GM23338 (cell line): ENCODE data around the gene KCNMA1. TPM values are rescaled to one million over a fixed set of nuclear protein-coding genes. Genes with fewer than 3 reads are reported as not detected.

Experiments used
- ATAC-seq: fragments of 200-7000 bp; cut with Tn5 transposase; 3 replicates; pipeline ENCODE4 v1.9.1; 2020
- DNase-seq: peaks from one replicate; pipeline ENCODE4 v3.0.0-alpha.2; 2015; ENCODE audit warnings: low spot score
- H2AFZ ChIP-seq: fragments of 200-600 bp; sonication (generic); 2 replicates; pipeline ENCODE4 v1.8.0; 2016; ENCODE audit warnings: antibody characterized with exemption, mild to moderate bottlenecking, moderate library complexity
- H3F3A ChIP-seq: fragments of 200-600 bp; sonication (generic); replicated peaks from 2 replicates; pipeline ENCODE4 v1.8.0; 2017; ENCODE audit warnings: antibody characterized with exemption, mixed run types, low read depth
- H3K27ac ChIP-seq: fragments of 200-600 bp; sonication (generic); 2 replicates; pipeline ENCODE4 v1.6.1; 2016; ENCODE audit warnings: low read depth
- H3K27me3 ChIP-seq: fragments of 200-600 bp; sonication (generic); 2 replicates; pipeline ENCODE4 v1.8.0; 2016; ENCODE audit warnings: mild to moderate bottlenecking, mixed run types, moderate library complexity; ENCODE audit not compliant: insufficient read depth
- H3K36me3 ChIP-seq: fragments of 200-600 bp; sonication (generic); 2 replicates; pipeline ENCODE4 v1.8.0; 2016; ENCODE audit warnings: mild to moderate bottlenecking; ENCODE audit not compliant: insufficient read depth
- H3K4me1 ChIP-seq: fragments of 200-600 bp; sonication (generic); 2 replicates; pipeline ENCODE4 v1.8.0; 2016; ENCODE audit warnings: mild to moderate bottlenecking, moderate library complexity; ENCODE audit not compliant: insufficient read depth
- H3K4me2 ChIP-seq: fragments of 200-600 bp; sonication (generic); 2 replicates; pipeline ENCODE4 v1.7.1; 2017; ENCODE audit warnings: mixed run types
- H3K4me3 ChIP-seq: fragments of 200-600 bp; sonication (generic); 2 replicates; pipeline ENCODE4 v1.6.1; 2016; ENCODE audit warnings: mixed run types
- H3K79me2 ChIP-seq: fragments of 200-600 bp; sonication (generic); replicated peaks from 2 replicates; pipeline ENCODE4 v1.8.0; 2017; ENCODE audit warnings: mild to moderate bottlenecking; ENCODE audit not compliant: insufficient read depth
- H3K9me2 ChIP-seq: fragments of 200-600 bp; sonication (generic); 2 replicates; pipeline ENCODE4 v1.8.0; 2017; ENCODE audit not compliant: insufficient read depth
- H4K20me1 ChIP-seq: fragments of 200-600 bp; sonication (generic); replicated peaks from 2 replicates; pipeline ENCODE4 v1.8.0; 2017; ENCODE audit warnings: mild to moderate bottlenecking; ENCODE audit not compliant: insufficient read depth
- H3K27ac Mint-ChIP-seq: 2 replicates; pipeline ENCODE4 v1.8.0; 2020; ENCODE audit warnings: inconsistent platforms, mild to moderate bottlenecking, moderate library complexity, mixed read lengths
- H3K27me3 Mint-ChIP-seq: 3 replicates; pipeline ENCODE4 v1.8.0; 2022; ENCODE audit warnings: low read depth, mild to moderate bottlenecking, moderate library complexity, mixed read lengths, inconsistent platforms; ENCODE audit not compliant: insufficient read depth, poor library complexity
- H3K36me3 Mint-ChIP-seq: 3 replicates; pipeline ENCODE4 v1.8.0; 2021; ENCODE audit warnings: low read depth, mild to moderate bottlenecking, inconsistent platforms, moderate library complexity, mixed read lengths
- H3K4me1 Mint-ChIP-seq: 3 replicates; pipeline ENCODE4 v1.8.0; 2020; ENCODE audit warnings: mild to moderate bottlenecking, inconsistent platforms, mixed read lengths
- H3K4me3 Mint-ChIP-seq: 3 replicates; pipeline ENCODE4 v1.8.0; 2021; ENCODE audit warnings: moderate library complexity, mild to moderate bottlenecking, inconsistent platforms, mixed read lengths
- H3K9me3 Mint-ChIP-seq: 3 replicates; pipeline ENCODE4 v1.8.0; 2020; ENCODE audit warnings: moderate library complexity, mild to moderate bottlenecking, inconsistent platforms, mixed read lengths
- CREB1 ChIP-seq: fragments of 250-450 bp; sonication (Bioruptor Pico); IDR thresholded peaks from 2 replicates; pipeline ENCODE4 v1.5.0; 2020; ENCODE audit warnings: low read depth, mild to moderate bottlenecking, moderate library complexity
- CTCF ChIP-seq, 2 experiments: fragments of 200-600 bp in 1 of 2; sonication (generic) in 1 of 2; conservative IDR thresholded peaks; 2 replicates each; pipeline versions ENCODE4 v1.5.1 to v1.6.1; 2016 to 2017; ENCODE audit warnings: antibody characterized with exemption in 2 of 2, low read depth in 2 of 2, mild to moderate bottlenecking in 2 of 2, moderate library complexity in 1 of 2
- NANOG ChIP-seq: IDR thresholded peaks from 2 replicates; pipeline ENCODE4 v1.6.1; 2016; ENCODE audit warnings: antibody characterized with exemption, borderline replicate concordance
- POLR2AphosphoS5 ChIP-seq: IDR thresholded peaks from 2 replicates; pipeline ENCODE4 v1.6.1; 2016; ENCODE audit warnings: antibody characterized with exemption, low read depth
- REST ChIP-seq: IDR thresholded peaks from one replicate; pipeline ENCODE4 v1.6.1; 2018; ENCODE audit warnings: antibody characterized with exemption; ENCODE audit not compliant: unreplicated experiment
- ZNF114 ChIP-seq: fragments of 250-450 bp; sonication (Bioruptor Pico); IDR thresholded peaks from 2 replicates; pipeline ENCODE4 v1.5.0; 2020; ENCODE audit warnings: mild to moderate bottlenecking, moderate library complexity
- ZNF331 ChIP-seq: fragments of 250-450 bp; sonication (Bioruptor Pico); IDR thresholded peaks from 2 replicates; pipeline ENCODE4 v1.5.0; 2020; ENCODE audit warnings: low read depth, mild to moderate bottlenecking, moderate library complexity
- polyA plus RNA-seq: library from polyadenylated mRNA; unstranded; fragments of >200 nt; fragmentation: Nextera tagmentation; extraction: Ambion mirVana; gene quantifications from 2 replicates; pipeline ENCODE4 v1.2.1, GENCODE V29; 2016
- total RNA-seq: library from RNA; depleted of rRNA; stranded (reverse); fragments of >200 nt; shearing (Covaris generic); gene quantifications from 2 replicates; pipeline ENCODE4 v1.2.3, GENCODE V29; 2014

The KCNMA1 gene
- total and polyA plus RNA-seq, 2 experiments from 2014 or later = 8.2 to 9.0 TPM

- DNase-seq (no peak), ATAC-seq (no peak)
- Histone ChIP-seq H3K27ac (no peak overlapping the region), H3K36me3 (no peaks in the 10 kb centered on the region), H3K79me2 (no peaks in the 10 kb centered on the region), H3K4me3 (no peak overlapping the region), H3K27me3 (no peaks in the 10 kb centered on the region), H3F3A (no peaks in the 10 kb centered on the region), H3K4me2 (no peak overlapping the region), H4K20me1 (no peaks in the 10 kb centered on the region), H3K4me1 (no peaks in the 10 kb centered on the region; the same call in 1 of the 2 replicates), H3K9me2 (peaks cover 6% of the 10 kb centered on the region; the same call in 1 of the 2 replicates), H2AFZ (no peak overlapping the region)
- Mint-ChIP-seq H3K27ac (no peak overlapping the region), H3K27me3 (peaks cover 2% of the 10 kb centered on the region), H3K4me3 (no peak overlapping the region), H3K4me1 (no peaks in the 10 kb centered on the region; the same call in 2 of the 3 replicates), H3K9me3 (no peaks in the 10 kb centered on the region), H3K36me3 (no peaks in the 10 kb centered on the region; the same call in 2 of the 3 replicates)
- TF ChIP-seq CREB1 (CRISPR knock-in tag) = no peak
- TF ChIP-seq POLR2AphosphoS5 = no peak
- TF ChIP-seq REST = no peak
- TF ChIP-seq NANOG = no peak
- no peak for TF ChIP-seq ZNF331
Observed at GRCh38 chr10:77378366-77379349, 258.9 kb downstream of the KCNMA1 start.

- Histone ChIP-seq H3F3A (no peaks in the 10 kb centered on the region), H3K9me2 (peaks cover 14% of the 10 kb centered on the region), H2AFZ (no peak overlapping the region), H3K4me3 (no peak overlapping the region), H3K4me1 (no peaks in the 10 kb centered on the region; the same call in 1 of the 2 replicates), H3K4me2 (no peak overlapping the region), H3K36me3 (no peaks in the 10 kb centered on the region), H3K79me2 (no peaks in the 10 kb centered on the region), H4K20me1 (no peaks in the 10 kb centered on the region), H3K27ac (no peak overlapping the region), H3K27me3 (no peaks in the 10 kb centered on the region)
- no peak overlapping the region for H3K4me3 Mint-ChIP-seq
- H3K9me3 Mint-ChIP-seq = no peaks in the 10 kb centered on the region
- peak; percentile 34 for DNase-seq
- peak; percentile 95 for ATAC-seq
- TF ChIP-seq ZNF114 (CRISPR knock-in tag) (no peak), CTCF (conservative IDR thresholded peaks at IDR 0.05; ENCODE audit: low read depth in 2 of 2) (peak; percentile 43 to 70)
- no peaks in the 10 kb centered on the region; the same call in 2 of the 3 replicates for H3K4me1 Mint-ChIP-seq
- no peak overlapping the region for H3K27ac Mint-ChIP-seq
- H3K36me3 Mint-ChIP-seq = no peaks in the 10 kb centered on the region; the same call in 2 of the 3 replicates
- H3K27me3 Mint-ChIP-seq = peaks cover 2% of the 10 kb centered on the region
Observed at GRCh38 chr10:77377678-77378352, 259.8 kb downstream of the KCNMA1 start.
